RWPE2 (cell line): Measurements from ENCODE around the gene SERPINA9.

Experiments used
- ATAC-seq: fragments of 200-7000 bp; cut with Tn5 transposase; 3 replicates; pipeline ENCODE4 v1.9.1; 2021; ENCODE audit warnings: low read depth
- DNase-seq: peaks from one replicate; pipeline ENCODE4 v3.0.0-alpha.2; 2020; ENCODE audit warnings: low spot score
- H3K27ac ChIP-seq: fragments of 450-650 bp; 2 replicates; pipeline ENCODE4 v1.5.1; 2017; ENCODE audit warnings: mild to moderate bottlenecking; ENCODE audit not compliant: poor library complexity, severe bottlenecking
- H3K27me3 ChIP-seq: fragments of 250-450 bp; sonication (Bioruptor Pico); 2 replicates; pipeline ENCODE4 v1.5.1; 2021; ENCODE audit warnings: mild to moderate bottlenecking, moderate library complexity; ENCODE audit not compliant: insufficient read depth, poor library complexity, severe bottlenecking
- H3K36me3 ChIP-seq: fragments of 250-450 bp; sonication (Bioruptor Pico); 2 replicates; pipeline ENCODE4 v1.5.1; 2020; ENCODE audit warnings: low read depth, mild to moderate bottlenecking, moderate library complexity
- H3K4me1 ChIP-seq: fragments of 250-450 bp; sonication (Bioruptor Pico); 2 replicates; pipeline ENCODE4 v1.5.1; 2021; ENCODE audit warnings: mild to moderate bottlenecking, moderate library complexity; ENCODE audit not compliant: insufficient read depth, poor library complexity, severe bottlenecking
- H3K4me3 ChIP-seq: fragments of 250-450 bp; sonication (Bioruptor Pico); 2 replicates; pipeline ENCODE4 v1.5.1; 2021; ENCODE audit warnings: mild to moderate bottlenecking, moderate library complexity; ENCODE audit not compliant: severe bottlenecking
- H3K9me3 ChIP-seq: fragments of 250-450 bp; sonication (Bioruptor Pico); 2 replicates; pipeline ENCODE4 v1.5.1; 2021; ENCODE audit warnings: mild to moderate bottlenecking, moderate library complexity; ENCODE audit not compliant: severe bottlenecking
- TF ChIP-seq, protein P1 (sequence below): fragments of 450-650 bp; IDR thresholded peaks from one replicate; pipeline ENCODE4 v1.5.1; 2017; ENCODE audit warnings: mild to moderate bottlenecking, moderate library complexity; ENCODE audit not compliant: poor library complexity, severe bottlenecking

Gene SERPINA9

DNA sequence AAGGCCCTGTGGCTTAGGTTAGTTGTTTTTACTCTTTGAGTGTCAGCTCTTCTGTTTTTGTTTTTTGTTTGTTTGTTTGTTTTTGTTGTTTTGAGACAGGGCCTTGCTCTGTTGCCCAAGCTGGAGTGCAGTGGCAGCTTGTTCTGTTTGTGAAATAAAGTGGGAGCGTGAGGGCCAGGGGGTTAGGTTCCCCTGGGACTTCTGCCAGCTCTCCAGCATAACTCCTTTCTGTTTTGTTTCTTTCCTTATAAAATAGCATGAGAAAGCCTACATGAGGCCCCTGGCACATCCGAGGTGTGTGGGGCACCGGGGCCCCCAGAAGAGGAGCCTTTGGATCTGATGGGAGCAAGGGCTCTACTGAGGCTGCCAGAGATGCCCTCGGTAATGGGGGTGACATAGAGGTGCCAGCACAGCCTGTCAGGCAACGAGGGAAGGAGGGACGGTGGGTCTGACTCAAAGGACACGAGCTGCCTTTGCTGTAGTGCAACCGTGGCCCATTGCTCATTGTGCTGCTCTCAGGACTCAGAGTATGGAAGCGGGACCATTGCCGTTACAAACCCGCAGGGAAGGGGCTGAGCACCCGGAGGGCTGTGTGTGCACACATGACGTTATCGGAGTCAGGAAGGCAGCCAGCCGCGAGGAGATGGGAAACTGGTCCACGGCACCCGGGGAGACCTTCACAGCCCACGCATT, 14.3 kb downstream of the SERPINA9 start:
- Histone ChIP-seq H3K4me3 (no peak overlapping the region), H3K9me3 (no peaks in the 10 kb centered on the region), H3K36me3 (no peaks in the 10 kb centered on the region), H3K27me3 (no peaks in the 10 kb centered on the region), H3K4me1 (no peaks in the 10 kb centered on the region), H3K27ac (no peak overlapping the region)
- DNase-seq (no peak), ATAC-seq (no peak)
- TF ChIP-seq, protein P1, sequence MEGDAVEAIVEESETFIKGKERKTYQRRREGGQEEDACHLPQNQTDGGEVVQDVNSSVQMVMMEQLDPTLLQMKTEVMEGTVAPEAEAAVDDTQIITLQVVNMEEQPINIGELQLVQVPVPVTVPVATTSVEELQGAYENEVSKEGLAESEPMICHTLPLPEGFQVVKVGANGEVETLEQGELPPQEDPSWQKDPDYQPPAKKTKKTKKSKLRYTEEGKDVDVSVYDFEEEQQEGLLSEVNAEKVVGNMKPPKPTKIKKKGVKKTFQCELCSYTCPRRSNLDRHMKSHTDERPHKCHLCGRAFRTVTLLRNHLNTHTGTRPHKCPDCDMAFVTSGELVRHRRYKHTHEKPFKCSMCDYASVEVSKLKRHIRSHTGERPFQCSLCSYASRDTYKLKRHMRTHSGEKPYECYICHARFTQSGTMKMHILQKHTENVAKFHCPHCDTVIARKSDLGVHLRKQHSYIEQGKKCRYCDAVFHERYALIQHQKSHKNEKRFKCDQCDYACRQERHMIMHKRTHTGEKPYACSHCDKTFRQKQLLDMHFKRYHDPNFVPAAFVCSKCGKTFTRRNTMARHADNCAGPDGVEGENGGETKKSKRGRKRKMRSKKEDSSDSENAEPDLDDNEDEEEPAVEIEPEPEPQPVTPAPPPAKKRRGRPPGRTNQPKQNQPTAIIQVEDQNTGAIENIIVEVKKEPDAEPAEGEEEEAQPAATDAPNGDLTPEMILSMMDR, result no peak

DNA sequence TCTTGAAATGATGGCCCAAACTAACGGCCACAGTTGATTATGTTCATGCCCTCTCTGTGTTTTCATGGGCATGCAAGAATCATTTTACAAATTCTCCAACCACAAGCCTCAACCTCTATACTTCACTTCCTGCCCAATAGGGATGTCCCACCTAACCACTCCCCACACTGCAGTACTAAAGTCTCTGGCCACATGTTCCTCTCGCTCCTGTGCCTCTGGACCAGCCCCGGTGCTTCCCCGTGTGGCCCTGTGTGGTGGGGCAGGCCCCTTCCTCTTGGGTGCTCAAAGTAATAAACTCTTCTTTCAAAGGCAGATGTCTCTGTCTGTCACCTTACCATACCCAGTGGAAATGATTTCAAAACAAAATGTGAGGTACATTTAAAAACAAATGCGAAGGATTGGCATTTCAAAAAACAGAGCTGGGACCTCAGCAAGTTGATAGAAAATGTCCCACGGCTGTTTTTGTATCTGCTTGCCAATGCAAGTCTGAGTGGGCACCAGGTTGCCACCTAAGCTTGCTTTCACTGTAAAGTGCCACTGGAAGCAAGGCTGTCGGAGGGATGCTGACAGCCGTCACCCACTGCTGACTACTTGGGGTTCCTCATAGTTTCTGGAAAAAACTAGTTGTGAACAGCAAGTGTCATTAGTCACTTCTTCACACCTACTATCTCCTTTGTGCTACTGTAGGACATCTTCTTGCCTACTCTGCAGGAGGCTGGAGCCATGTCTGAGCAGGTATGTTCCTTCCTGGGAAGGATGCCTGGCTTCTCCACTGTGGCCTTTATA, 15.2 kb downstream of the SERPINA9 start:
- no peaks in the 10 kb centered on the region for H3K36me3 ChIP-seq
- peaks cover 2% of the 10 kb centered on the region for H3K4me1 ChIP-seq
- no peak overlapping the region for H3K27ac ChIP-seq
- TF ChIP-seq, protein P1, result no peak
- DNase-seq (no peak), ATAC-seq (no peak)
- no peaks in the 10 kb centered on the region for H3K9me3 ChIP-seq
- H3K27me3 ChIP-seq, result peaks cover 4% of the 10 kb centered on the region
- no peak overlapping the region for H3K4me3 ChIP-seq

DNA sequence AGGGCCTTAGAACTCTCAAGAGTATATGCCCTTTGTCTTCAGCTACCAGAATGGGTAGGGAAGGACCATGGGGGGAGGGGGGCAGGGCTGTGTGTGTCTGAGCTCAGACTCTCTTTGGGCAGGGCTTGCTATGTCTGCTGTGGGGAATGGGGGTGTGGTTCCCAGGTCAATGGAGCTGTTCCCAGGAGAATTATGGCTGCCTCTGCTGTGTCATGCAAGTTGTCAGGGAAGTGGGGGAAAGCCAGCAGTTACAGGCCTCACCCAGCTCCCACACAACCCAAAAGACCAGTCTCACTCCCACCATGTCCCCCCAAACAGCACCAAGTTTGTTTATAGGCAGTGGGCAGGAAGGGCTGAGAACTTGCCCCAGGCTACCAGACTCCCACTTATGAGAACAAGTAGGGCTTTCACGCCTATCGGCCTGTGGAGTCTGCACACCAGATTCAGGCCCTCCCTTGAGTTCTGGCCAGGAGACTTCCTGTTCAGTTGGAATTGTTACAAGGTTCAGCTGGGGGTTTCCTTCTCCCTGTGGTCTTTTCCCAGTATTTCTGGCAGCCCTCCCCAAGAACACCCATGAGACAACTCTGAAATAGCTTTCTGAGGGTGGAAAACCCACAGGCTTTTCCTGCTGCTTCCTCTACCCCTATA, 17.3 kb downstream of the SERPINA9 start:
- H3K36me3 ChIP-seq, result no peaks in the 10 kb centered on the region
- H3K4me1 ChIP-seq, result peaks cover 3% of the 10 kb centered on the region
- no peaks in the 10 kb centered on the region for H3K9me3 ChIP-seq
- no peak overlapping the region for H3K4me3 ChIP-seq
- H3K27me3 ChIP-seq, result peaks cover 11% of the 10 kb centered on the region
- H3K27ac ChIP-seq, result no peak overlapping the region
- no peak for DNase-seq
- no peak for ATAC-seq
- TF ChIP-seq, protein P1, result no peak

DNA sequence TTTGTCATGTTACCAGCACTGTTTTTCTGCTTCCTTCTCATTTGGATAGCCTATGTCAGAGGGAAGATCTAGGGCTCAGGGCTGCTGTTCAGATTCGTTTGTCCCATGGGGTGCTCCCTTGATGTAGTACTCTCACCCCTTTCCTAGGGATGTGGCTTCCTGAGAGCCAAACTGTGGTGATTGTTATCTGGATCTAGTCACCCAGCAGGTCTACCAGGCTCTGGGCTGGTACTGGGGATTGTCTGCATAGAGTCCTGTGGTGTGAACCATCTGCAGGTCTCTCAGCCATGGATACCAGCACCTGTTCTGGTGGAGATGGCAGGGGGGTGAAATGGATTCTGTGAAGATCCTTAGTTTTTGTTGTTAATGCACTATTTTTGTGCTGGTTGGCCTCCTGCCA, 17.9 kb downstream of the SERPINA9 start:
- ATAC-seq (no peak), DNase-seq (no peak)
- TF ChIP-seq, protein P1, result no peak
- Histone ChIP-seq H3K36me3 (no peaks in the 10 kb centered on the region), H3K9me3 (no peaks in the 10 kb centered on the region), H3K27me3 (peaks cover 13% of the 10 kb centered on the region), H3K4me3 (no peak overlapping the region), H3K4me1 (peaks cover 3% of the 10 kb centered on the region), H3K27ac (no peak overlapping the region)
